NCI-H2171 (cell line): ENCODE results near the gene CCNB2.

Experiments used
- DNase-seq: peaks from one replicate; lab custom pipeline; 2025; lab: John Stamatoyannopoulos, UW

Gene CCNB2

DNA sequence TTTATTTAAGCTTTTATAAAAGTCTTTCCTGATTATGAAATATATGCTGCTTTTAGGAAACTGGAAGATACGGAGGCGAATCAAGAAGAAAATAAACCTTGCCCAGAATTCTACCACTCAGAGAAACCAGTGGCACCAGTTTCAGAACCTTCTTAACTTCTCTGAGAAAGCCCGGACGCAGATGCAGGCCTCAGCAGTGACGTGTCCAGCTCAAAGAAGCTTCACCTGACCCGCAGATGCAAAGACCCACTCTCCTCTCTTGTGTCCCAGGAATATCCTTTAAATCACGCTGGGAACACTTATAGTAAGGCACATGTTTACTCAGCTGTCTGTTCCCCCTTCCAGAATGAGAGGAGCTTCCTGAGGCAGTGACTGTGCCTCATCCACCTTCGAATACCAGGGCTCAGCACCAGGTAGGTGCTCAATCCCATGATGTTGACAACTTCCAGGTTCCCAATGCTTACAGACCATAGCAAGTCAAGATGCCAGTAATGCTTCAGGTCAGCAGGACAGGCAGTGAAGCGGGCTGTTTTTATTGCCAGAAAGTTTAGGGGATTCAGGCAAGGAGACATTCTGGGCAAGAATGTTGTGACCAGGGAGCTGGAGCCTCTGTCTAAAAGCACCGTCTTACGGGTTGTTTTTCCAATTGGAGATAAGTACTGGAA is 61.8 kb downstream of the CCNB2 start:
- DNase-seq = no peak

DNA sequence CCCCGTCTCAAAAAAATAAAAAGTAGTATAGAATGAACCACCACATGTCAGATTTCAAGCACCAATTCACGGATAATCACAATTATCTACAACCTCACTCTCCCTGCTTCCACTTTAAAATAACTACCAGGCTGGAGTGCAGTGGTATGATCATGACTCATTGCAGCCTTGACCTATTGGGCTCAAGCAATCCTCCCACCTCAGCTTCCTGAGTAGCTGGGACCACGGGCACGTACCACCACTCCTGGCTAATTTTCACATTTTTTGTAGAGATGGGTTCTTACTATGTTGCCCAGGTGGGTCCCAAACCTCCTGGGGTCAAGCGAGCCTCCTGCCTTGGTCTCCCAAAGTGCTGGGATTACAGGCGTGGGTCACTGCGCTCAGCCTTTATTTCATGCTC is 63.6 kb downstream of the CCNB2 start:
- no peak for DNase-seq

DNA sequence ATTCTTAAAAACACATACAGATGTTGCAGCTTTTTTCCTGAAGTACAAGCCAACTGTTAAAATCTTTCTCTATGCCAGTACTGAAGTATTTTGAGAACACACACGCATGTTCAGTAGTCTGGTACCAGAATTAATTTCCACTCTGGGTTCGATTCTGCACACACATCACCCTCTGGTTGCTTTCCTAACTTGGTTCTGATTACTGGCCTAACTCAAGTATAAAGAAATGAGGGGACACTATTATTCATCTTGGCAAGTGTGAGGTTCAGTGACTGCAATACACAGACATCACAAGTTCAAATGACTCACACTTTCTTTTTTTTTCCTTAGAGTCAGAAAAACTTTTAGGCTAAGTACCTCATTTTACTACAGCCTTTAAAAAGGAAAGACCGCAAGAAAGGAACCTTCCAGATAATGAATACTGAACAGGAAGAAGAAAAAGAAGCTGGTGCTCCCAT is 64.3 kb downstream of the CCNB2 start:
- no peak for DNase-seq

DNA sequence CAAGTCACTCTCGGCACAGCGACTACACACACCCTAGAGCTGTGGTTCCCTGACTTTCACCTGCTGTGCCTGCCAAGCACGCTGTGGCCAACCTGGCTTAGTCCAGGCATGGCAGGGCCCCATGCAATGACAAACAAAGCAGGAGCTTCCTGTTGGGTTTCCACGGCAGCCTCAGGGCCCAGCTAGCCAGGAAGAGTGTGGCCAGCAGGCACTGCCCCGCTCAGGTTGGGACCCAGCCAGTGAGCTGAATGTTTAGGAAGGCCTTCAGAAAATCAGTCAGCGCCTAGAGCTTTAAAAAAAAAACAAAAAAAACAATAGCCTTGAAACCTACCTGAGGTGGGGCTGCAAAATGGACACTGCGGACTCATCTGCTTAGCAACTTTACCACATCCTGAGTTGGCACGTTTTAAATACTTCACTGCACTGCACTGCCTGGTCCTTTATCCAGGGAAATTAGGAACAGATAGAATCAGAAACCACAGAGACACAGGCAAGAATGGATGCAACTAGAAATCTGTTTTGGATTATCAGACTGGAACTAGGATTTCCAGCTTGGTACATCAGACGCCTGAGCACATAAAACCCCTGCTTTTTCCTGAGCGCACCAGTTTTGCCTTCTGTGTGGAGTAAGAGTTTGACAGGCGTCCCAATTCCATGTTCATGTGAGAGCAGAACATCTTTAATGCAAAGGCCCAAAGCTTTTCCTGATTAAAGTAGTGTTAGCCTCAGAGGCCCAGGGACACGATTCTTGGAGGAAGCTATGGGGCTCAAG is 65.5 kb downstream of the CCNB2 start:
- no peak for DNase-seq

DNA sequence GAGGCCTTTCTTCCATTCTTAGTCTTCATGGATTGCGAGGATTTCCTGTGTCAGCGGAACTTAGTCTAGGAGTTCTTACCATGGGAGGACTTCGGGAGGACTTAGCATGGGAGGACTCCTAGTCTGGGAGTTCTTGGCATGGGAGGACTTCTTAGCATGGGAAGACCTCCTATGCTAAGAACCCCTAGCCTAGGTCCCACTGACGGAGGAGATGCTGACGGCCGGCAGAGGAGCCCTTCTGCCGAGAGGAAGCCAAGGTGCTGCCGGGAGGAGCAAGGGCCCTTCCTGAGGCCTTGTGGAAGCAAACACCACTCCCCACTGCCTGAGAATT is 66.1 kb downstream of the CCNB2 start:
- DNase-seq = no peak

DNA sequence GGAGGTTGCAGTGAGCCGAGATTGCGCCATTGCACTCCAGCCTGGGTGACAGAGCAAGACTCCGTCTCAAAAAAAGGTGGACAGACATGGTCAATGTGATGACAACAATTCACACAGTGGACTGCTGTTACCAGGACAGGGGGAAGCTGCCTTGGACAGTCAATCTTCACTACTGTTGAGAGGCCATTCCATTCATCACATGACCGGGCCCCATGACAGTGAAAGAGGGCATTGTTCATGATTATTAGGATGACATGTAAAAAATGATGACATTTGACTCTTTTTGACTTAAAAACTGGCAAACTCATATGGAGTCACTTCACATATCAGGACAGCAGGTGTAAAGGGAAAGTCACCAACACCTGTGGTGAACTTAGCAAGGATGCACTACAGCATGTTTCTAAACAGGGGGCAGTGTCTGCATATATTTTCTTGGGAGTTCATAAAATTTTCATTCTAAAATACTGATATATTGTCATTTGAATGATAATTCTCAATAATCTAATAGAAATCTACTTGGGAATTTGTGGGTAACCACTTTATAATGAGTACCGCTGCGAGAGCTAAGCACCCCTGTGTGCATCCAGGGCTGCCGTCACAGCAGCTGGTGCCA is 67.4 kb downstream of the CCNB2 start:
- DNase-seq = no peak

DNA sequence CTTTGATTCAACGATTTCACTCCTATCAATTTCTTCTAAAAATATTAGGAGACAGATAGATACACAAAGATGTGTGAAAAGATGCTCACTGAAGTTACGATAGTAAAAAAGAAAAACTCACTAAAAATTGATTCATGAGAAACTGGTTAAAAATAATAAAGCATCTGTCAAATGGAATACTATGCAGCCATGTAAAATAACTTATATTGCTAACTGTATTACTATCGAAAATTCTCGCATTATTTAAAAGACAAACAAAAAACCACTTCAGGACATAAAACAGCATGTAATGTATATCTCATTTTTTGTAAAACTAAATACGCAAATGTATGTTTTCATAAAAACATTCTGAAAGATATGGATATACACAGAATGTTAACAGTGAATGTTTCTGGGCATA is 68.2 kb downstream of the CCNB2 start:
- DNase-seq = no peak

DNA sequence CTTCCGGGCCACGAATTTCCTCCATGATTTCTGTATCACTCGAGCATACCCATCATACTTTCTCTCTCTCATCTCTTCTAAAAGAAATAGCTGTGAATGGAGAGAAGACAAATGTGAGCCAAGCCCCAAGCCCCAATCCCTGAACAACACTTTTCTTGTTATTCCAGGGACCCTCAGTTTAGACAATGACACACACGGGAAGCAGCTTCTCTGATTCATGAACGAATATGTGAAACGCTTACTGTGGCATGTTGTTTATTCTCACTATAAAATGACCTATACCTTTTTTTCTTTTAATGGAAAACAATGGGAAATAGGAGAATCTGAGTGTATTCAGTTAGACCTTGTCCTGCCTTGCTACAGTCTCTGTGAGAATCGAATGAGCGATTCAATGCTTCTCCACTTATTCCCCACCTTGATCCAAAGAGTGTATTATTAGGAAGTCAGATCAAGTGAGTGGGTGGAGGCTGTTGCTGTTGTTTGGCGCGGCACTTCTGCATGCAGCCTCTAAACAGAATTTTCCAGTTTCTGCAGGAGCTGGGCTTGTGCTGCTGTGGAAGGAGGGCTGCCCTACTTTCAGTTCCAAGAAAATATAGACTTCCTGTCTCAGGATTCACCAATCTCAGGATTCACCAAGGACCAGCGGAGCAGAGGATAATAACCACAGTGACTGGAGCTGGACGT is 69.3 kb downstream of the CCNB2 start:
- DNase-seq = no peak
